Testis (tissue), 3 donors: ENCODE data around the gene OBSCN. TPM values are rescaled to one million over a fixed set of nuclear protein-coding genes. Genes with fewer than 3 reads are reported as not detected.

ENCODE experiments used
- DNase-seq: peaks from one replicate; pipeline ENCODE4 v3.0.0-alpha.2; 2019
- H3K27ac ChIP-seq, 2 donors: fragments of 200-600 bp; sonication (generic); one replicate each; pipeline ENCODE4 v1.5.1; 2019
- H3K27me3 ChIP-seq: fragments of 200-600 bp; sonication (generic); one replicate; pipeline ENCODE4 v1.5.1; 2019
- H3K36me3 ChIP-seq: fragments of 200-600 bp; sonication (generic); one replicate; pipeline ENCODE4 v1.5.1; 2017; ENCODE audit warnings: low read depth; ENCODE audit errors: missing control alignments
- H3K4me1 ChIP-seq: fragments of 200-600 bp; sonication (generic); one replicate; pipeline ENCODE4 v1.5.1; 2019
- H3K4me3 ChIP-seq, 2 donors: fragments of 200-600 bp; sonication (generic); one replicate each; pipeline ENCODE4 v1.5.1; 2017 to 2019
- H3K9me3 ChIP-seq: fragments of 200-600 bp; sonication (generic); one replicate; pipeline ENCODE4 v1.5.1; 2017
- CTCF ChIP-seq, 3 experiments: fragments of 450-650 bp in 2 of 3; fragments of 200-600 bp in 1 of 3; sonication (generic) in 1 of 3; IDR thresholded peaks; one replicate each; pipeline ENCODE4 v1.5.1; 2016 to 2019; ENCODE audit warnings: antibody characterized with exemption in 3 of 3, mild to moderate bottlenecking in 2 of 3, moderate library complexity in 1 of 3
- POLR2A ChIP-seq: fragments of 450-650 bp; IDR thresholded peaks from one replicate; pipeline ENCODE4 v1.6.1; 2017; ENCODE audit warnings: antibody characterized with exemption, mild to moderate bottlenecking, moderate library complexity
- WGBS, 2 donors: methylation state at CpG; one replicate each; pipeline ENCODE4 v1.1.5; 2018; 5-methylcytosine and 5-hydroxymethylcytosine counted together
- intact Hi-C: fragments of 100-400 bp; cut with DNase I; formaldehyde crosslinking; loops from one replicate; pipeline ENCODE4 v1.15.1; 2023; ENCODE audit warnings: low total_unique reads
- polyA plus RNA-seq: library from polyadenylated mRNA; stranded (reverse); fragments of 350-450 nt; fragmentation: Illumina TruSeq; extraction: RNeasy Lipid Tissue Mini Kit (QIAGEN cat#74804); gene quantifications from one replicate; pipeline ENCODE4 v1.2.3, GENCODE V29; 2014; ENCODE audit warnings: low read depth, low replicate concordance; ENCODE audit not compliant: insufficient read depth
- total RNA-seq, 2 donors: library from RNA; depleted of rRNA; stranded (reverse); fragments of >200 nt; gene quantifications; one replicate each; pipeline ENCODE4 v1.2.3, GENCODE V29; 2016

Gene OBSCN
- total and polyA plus RNA-seq, 3 donors from 2014 or later: 8.3 to 30.0 (median 28.6) TPM

DNA sequence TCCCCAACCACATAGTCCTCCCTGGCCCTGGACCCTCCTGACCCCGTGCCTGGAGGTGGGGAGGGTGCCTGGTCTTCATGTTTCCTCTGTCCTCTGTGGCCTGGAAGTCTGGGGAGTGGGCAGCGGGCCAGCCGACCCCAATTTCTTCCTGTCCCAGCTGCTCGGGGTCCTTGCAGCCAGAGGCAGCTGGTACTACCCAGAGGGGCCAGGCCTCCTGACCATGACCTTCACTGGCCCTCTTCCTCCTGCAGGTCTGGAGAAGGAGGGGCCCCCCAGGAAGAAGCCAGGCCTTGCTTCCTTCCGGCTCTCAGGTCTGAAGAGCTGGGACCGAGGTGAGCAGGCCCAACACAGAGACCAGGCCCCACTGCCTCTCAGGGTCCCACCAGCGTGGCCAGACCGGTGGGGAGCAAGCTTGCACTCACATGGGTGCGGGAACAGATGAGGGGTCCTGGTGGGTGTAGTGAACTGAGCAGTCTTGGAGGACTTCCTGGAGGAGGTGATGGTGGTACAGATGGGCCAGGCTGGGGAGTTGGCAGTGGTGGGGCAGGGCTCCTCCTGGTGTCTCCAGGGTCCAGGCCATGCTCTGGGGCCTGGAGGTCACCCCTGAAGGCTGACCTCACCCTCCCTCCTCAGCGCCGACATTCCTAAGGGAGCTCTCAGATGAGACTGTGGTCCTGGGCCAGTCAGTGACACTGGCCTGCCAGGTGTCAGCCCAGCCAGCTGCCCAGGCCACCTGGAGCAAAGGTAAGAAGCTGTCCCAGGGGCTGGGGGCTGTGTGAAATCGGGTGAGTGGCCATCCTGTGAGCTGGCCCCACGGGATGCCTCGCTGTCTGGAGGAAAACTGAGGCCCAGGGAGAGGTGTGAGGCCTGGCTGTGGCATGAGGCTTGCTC is 166.1 kb downstream of the OBSCN start:
- H3K27ac ChIP-seq: peak overlapping the region in 1 of 2 donors; percentile 85
- H3K36me3 ChIP-seq: no peaks in the 10 kb centered on the region
- 78 to 91% methylated on average over 7 to 14 of the region's 14 CpGs for WGBS, 2 donors
- intact Hi-C loops: no loop called here
- TF ChIP-seq CTCF (IDR thresholded peaks at IDR 0.05): no peak
- TF ChIP-seq POLR2A: no peak
- no peaks in the 10 kb centered on the region for H3K9me3 ChIP-seq
- H3K27me3 ChIP-seq: no peaks in the 10 kb centered on the region
- H3K4me1 ChIP-seq: peaks cover 27% of the 10 kb centered on the region
- no peak for DNase-seq
- H3K4me3 ChIP-seq: no peak overlapping the region

GRCh38 chr1:228374711-228375577 is 167.1 kb downstream of the OBSCN start:
- Histone ChIP-seq H3K4me3 (no peak overlapping the region), H3K27me3 (no peaks in the 10 kb centered on the region), H3K27ac (peak overlapping the region; percentile 57 to 85), H3K9me3 (no peaks in the 10 kb centered on the region), H3K36me3 (no peaks in the 10 kb centered on the region), H3K4me1 (peaks cover 24% of the 10 kb centered on the region)
- peak; percentile 83 for DNase-seq
- WGBS, 2 donors: 35 to 72% methylated on average over 8 to 22 of the region's 25 CpGs
- TF ChIP-seq POLR2A (no peak), CTCF (IDR thresholded peaks at IDR 0.05) (no peak)
- intact Hi-C loops: no loop called here

GRCh38 chr1:228375578-228376261 is 167.9 kb downstream of the OBSCN start:
- Histone ChIP-seq H3K27me3 (no peaks in the 10 kb centered on the region), H3K4me1 (peaks cover 24% of the 10 kb centered on the region)
- intact Hi-C loops: no loop called here

DNA sequence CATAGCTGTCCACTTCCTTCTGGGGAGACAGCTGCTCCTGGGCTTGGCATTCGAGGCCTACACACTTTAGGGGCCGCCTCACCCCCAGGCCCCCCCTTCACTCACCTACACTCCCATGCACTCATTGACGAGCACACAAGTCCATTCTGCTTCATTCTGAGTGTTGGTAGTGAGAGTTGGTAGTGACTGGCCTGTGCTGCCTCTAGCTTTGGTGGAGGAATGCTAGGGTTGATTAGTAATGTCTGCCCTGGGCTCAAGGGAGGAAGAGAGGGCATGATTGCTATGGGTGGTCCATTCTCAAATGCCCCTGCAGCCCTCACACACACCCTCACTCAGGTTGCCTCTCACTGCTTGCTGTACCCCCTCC is 168.4 kb downstream of the OBSCN start:
- Histone ChIP-seq H3K36me3 (no peaks in the 10 kb centered on the region), H3K9me3 (no peaks in the 10 kb centered on the region), H3K4me3 (no peak overlapping the region), H3K27me3 (no peaks in the 10 kb centered on the region), H3K4me1 (peaks cover 24% of the 10 kb centered on the region), H3K27ac (no peak overlapping the region)
- TF ChIP-seq POLR2A (no peak), CTCF (IDR thresholded peaks at IDR 0.05) (no peak)
- WGBS, 2 donors: 87 to 96% methylated on average over 3 of the region's 3 CpGs
- intact Hi-C loops: no loop called here
- DNase-seq: no peak

More at GRCh38 chr1:228375578-228376261, 167.9 kb downstream of the OBSCN start:
- no peak for DNase-seq
- Histone ChIP-seq H3K27ac (peak overlapping the region; percentile 57 to 85), H3K9me3 (no peaks in the 10 kb centered on the region), H3K36me3 (no peaks in the 10 kb centered on the region), H3K4me3 (no peak overlapping the region)
- whole genome bisulfite sequencing, 2 donors: 96 to 97% methylated on average over 13 to 22 of the region's 22 CpGs
- TF ChIP-seq CTCF (IDR thresholded peaks at IDR 0.05): no peak
- no peak for TF ChIP-seq POLR2A
